Kidney tubule cell (primary cell): ENCODE measurements around the gene EID1.
"Not testable (repeated sequence)": the region's sequence is repeated elsewhere in the genome, so short reads cannot be mapped to it uniquely, and the experiment has no call there.

Experiments used
- DNase-seq: peaks from one replicate; pipeline ENCODE4 v3.0.0-alpha.2; 2018; ENCODE audit warnings: low spot score

EID1 gene

DNA sequence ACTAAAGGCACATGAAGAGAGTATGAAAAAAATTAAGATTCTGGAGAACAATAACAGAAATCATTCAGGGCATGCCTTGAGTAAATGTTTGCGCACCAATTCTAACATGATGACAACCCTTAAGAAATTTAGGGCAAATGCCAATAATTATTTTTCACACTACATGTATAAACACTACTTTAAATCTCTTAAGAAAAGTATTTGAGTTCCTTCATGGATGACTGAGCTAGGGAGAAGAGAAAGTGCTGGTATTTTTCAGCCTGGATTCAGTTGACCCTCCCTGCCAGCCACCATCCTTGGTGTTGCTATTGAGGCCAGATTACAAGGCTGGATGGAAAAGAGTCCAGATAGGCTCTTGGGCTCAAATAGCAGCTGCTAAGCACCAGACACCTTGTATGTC, 8.0 kb upstream of the EID1 start:
- DNase-seq: no peak

DNA sequence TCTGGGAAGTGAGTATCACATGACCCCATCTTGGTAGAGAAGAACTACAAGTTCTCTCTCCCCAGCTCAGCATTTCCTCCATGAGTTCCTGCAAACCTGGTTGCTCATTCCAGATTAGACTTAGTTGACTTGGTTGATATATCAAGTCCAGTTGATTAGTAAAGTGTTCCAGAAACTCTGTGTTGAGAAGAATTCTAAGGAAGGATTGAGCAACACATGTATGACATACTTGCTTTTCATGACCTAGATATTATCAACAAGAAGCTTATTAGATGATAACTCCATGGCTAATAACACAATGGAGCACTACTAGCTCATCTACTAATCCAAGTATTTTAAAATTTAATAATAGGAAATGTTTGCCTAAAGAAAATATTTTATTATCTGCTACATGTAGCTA, 6.4 kb upstream of the EID1 start:
- DNase-seq: no peak

DNA sequence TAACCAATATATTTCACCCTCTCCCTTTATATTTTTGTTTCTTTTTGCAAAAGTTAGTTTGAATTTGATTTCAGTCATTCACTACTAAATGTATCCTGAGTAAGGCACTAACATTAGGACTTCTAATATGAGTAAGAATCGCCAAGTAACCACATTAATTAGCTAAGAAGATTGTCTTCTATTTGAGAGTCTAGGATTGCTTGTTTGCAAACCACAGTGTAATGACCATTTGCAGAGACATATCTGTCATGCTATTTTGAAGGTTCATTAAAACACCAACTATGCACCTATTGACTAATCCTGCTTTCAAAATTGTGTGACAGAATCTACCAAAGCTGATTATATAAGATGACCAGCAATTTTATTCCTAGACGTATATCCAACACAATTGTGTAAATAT, 5.3 kb upstream of the EID1 start:
- DNase-seq: no peak

DNA sequence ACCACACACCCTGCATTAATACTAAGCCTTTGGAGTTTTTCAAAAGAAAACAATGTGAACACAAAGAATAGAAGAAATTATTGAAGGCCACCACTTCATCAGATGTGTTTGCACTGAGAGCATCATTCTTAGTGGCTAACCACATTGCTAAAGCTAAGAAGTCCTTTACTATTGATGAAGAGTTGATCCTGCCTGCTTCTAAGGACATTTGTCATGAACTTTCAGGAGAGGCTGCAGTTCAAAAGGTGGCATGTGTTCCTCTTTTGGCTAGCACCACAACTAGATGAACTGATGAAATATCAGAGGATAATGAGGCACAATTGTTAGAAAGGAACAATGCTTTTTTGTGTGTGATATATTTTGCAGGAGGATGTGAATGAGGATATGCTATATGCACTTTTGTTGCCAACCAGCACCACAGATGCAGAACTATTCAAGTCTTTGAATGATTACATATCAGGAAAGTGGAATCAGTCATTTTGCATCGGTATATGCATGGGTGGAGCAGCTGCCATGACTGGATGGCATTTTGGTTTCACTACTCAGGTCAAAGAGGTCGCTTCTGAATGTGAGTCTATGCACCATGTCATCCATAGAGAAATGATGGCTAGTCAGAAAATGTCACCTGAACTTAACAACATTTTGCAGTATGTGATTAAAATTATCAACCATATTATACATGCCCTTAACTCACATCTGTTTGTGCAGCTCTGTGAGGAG, 2.5 kb upstream of the EID1 start:
- DNase-seq: no peak

DNA sequence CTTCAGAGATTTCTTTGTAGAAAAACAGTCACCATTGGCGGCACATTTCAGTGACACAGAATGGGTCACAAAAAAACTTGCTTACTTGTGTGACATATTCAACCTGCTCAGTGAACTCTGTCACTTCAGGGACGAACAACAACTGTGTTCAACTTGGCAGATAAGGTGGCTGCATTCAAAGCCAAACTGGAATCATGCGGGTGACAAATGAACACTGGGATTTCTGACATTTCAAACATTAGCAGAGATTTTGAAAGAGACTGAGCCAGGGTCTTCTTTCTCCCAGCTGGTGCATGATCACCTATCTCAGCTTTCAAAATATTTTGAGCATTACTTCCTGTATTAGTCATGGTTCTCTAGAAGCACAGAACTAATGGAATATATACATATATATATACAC, 1.9 kb upstream of the EID1 start:
- no peak for DNase-seq

DNA sequence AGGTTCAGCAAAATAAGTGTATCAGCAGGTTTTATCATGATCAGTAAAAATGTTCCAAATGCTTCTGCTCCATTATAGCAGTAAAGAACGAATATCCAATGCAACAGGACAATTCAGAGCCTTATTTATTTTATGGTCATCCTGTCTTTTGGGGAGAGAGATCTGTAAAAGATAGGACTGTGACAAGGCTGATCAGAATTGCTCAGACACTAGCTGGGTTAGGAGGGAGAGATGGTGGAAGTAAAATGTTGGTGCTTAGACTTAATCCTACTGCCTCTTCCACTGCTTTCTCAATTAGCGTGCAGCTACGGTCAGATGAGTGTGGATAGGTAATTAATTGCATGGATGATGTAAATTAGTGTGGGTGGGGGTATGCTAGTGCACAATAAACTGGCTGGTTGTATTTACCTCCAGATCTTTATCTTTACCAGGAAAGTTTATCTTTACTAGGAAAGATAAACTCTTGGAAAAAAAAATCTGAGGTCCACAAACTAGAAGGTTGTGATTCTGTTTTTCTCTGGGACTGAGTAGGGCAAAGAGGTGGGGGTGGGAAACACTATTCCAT, 2.2 kb downstream of the EID1 start:
- no peak for DNase-seq

DNA sequence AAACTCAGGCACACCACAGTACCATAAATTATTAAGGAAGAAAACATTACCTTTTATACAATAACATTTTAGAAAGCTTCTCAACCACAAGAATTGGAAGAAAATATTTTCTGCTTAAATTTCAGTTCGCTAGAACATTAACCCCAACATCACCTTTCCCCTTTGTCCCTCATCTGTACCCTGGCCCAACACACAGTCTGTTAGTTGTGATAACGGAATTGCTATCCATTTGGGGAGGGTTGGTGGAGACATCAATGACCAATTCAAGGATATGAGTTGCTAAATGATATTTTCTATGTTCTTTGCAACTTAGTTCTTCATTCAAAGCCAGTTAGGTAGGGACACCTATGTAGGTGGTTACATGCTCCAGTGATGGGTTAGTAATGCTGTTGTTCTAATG, 5.8 kb downstream of the EID1 start:
- no peak for DNase-seq

DNA sequence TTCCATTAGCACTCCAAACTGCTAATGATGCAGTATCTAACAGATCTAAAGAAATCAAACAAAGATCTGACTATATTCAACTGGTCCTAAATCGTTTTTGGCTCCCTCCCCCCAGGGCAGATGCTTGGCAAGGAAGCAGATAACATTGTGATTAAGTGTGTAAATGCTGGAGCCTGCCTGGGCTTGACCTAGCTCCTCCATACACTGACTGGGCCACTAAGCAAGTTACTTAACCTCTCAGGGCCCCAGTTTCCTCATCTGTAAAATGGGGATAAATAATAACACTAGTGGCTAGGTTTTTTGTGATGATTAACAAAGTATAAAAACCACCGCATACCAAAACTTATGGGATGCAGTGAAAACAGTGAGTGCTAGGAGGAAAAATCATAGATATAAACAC, 9.2 kb downstream of the EID1 start:
- DNase-seq: no peak

DNA sequence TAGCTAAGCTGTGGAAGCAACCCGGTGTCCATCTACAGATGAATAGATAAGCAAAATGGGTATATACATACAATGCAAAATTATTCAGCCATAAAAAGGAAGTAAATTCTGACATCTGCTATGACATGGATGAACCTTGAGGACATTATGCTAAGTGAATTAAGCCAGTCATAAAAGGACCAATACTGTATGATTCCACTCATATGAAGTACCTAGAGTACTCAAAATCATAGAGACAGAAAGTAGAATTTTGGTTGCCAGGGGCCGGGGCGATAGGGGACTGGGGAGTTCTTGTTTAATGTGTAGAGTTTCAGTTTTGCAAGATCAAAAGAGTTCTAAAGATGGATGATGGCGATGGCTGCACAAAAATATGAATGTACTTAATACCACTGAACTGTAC, 10.3 kb downstream of the EID1 start:
- no peak for DNase-seq

DNA sequence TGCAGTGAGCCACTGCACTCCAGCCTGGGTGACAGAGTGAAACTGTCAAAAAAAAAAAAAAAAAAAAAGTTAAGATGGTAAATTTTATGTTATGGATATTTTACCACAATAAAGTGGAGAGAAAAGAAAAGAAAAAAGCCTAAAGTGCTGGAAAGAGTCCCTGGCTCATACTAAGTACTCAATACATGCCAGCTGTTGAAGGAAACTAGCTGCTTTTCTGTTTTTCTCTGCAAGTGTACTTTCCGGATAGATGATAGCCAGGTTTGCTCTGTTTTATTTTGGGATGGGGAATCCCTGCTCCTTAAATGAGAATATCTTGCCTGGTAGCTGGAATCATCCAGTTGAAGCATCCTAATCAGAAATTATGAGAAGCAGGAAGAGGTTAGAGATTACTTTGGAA, 10.9 kb downstream of the EID1 start:
- no peak for DNase-seq

DNA sequence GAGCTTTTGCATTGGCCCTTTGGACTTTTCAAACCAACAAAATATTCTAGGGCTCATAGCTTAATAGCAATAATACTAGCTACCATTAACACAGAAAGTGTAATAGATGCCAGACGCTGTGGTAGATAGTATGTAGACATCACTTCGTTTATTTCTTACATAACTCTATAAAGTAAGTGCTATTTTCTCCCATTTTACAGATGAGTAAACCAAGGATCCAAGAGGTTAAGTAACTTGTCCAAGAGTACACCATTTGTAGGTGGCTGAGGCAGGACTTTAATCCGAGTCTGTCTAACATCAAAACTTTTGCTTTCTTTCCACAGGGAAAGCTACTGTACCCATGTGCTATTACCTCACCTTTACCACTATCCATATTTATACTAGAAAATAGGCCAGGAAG, 12.0 kb downstream of the EID1 start:
- no peak for DNase-seq

DNA sequence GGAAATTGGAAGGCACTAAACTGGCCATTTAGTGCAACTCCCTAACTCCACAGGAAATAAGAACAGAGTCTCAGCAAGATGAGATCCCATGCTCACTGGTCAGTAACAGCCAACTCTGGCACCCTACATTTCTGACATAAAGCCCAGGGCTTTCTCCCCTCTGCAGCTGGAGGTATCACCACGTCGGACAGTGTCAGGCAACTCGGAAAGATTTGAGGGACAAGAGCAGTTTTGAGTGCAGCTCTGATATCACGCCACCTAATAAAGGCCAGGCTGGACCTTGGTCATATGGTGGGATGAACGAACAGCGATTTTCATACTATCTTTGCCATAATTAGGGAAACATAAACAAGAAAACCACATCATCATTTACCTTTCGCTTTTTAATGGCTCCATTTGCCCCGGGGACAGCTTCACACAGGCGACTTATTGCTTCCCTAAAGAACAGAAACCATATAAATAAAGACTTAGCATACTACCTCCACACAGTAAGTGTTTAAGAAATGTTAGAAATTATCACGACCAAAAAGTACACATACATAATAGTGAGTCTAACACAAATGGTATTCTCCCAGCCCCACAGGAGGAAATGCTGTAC, 12.5 kb downstream of the EID1 start:
- no peak for DNase-seq

DNA sequence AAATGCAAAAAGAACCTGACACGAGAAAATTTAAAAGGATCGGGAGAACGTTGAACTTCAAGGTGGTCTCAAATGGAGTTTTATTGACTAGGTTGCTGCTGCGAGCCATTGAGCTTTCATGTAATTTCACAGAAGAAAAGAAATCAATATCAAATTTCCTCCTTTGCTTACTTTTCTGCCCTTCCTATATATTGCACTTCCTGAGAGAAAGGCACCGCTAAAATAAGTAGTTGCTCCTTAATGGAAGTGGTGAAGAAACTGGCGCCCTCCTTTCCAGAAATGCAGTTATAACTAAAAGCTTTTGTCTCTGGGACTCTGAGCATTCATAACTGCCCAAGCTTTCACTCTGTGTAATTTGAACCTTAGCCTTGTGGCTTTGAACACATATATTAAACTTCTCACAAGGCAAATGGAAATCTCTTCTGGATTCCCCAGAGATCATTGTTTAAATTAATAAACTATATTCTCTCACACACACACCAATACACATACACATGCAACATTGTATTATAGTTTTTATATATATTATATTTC, 13.4 kb downstream of the EID1 start:
- no peak for DNase-seq

DNA sequence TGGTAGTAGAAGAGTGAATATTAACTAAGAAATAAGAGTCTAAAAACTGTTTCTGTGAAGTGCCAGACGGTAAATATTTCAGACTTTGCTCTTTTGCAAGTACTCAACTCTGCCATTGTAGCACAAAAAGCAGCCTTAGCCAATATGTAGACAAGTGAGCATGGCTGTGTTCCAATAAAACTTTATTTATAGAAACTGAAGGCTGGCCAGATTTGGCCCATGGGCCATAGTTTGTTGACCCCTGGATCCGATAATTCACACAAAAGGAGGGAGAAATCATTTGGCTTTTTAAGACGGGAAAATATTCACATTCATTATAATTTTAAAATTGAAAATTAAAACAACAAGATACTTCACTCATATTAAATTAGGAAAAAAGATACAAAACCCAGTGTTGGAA, 15.4 kb downstream of the EID1 start:
- DNase-seq: no peak

DNA sequence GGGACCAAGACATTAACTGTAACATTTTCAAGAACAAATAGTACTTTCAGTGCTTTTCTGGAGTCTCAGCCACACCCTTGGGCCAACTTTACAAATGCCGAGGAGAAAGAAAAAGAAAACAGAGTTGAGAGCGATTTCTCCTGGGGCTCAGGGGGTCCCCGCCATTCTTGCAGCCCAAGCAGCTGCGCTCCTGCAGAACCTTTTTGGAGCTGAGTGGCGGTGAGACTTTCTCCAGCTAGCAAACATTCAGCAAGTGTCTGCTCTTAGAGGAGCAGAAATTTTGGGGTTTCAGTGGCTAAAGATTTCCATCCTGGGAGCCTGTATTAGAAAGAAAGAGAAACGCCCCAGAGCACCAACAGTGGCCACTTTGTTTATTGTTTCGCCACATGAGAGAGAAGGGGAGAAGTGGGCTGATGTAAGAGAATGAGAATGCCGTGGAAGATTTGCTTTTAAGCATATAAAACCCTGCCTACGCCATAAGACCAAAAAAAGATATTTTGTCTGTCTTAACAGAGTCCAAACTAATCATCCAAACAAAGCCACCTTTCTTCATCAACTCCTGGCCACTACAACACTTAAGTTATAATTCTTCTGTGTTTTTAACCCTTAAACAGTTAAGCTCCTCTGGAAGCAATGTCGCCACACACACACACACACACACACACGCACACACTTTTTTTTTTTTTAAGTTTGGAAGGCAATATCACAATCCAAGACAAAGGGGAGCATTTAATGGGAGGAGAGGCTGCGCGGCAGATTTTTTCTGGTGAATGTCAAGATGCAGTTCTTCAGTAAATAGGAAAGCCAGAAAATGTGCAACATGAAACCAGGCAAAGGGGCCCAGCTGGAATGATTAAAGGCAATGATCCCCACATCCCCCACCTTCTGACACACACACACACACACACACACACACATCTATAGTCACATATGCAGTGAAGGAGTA, 19.2 kb downstream of the EID1 start:
- DNase-seq: peak; percentile 19

DNA sequence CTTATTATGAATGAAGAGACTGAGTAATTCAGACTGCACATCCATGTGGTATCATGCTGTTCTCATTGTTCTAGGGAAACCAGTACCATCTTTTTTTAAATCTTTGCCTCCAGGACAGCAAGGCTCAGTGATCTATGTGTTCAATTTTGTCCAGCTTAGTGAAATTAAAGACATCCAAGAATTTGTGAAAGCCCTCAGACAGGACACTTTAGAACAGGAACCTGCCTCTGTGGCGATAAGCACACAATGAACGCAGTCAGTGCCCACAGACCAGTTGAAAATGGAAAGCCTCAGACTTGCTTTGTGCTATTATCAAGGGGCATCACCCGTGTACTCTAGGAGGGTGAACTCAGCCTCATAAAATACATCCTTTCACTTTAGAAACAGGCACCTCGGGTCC, 20.1 kb downstream of the EID1 start:
- no peak for DNase-seq

DNA sequence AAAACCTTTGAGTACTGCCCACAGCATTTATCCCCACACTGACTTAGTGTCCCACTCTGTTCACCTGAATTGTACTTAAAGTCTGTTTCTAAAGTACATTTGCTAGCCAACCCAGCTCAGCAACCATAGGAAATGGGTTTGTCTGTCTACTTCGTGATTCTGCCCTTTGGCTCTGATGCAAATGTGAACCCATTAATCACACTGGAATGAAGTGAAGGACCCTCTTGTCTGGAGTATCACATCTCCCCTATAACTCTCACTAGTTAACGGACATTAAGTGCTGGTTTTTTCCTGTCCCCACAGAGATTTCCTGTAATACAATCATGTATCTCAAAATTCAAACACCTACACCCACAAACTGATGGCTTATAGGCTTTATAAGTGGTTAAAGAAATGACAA, 20.5 kb downstream of the EID1 start:
- DNase-seq: no peak

DNA sequence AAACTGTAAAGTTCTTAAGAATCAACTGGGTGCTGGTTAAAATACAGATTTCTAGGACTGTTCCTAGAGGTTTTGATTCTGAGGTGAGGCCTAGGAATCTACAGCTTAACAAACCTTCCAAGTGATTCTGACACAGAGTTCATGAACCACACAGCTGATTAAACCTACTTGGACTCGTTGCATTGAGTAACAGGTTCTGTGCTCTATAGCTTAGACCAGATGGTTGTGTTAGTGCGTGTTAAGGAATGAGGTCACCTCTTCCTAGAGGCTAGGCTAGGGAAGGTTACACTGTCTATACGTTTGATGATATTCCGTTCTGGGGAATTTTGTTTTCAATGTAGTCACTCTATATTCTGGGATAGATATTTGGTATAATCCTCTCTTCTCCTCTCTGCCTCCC, 21.9 kb downstream of the EID1 start:
- no peak for DNase-seq

DNA sequence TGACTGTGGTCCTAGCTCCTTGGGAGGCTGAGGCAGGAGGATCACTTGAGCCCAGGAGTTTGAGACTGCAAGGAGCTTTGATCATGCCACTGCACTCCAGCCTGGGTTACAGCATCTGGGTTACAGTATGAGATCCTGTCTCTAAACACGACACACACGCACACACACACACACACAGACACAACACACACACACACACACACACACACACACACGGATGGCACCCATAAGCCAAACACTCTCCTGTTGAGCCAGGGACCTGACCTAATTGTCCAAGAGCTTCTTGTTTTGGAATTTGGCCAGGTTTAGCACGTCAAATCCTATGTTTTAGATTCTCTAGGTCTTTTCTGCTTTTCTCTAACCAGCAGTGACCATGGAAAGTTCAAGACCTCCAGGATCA, 26.8 kb downstream of the EID1 start:
- DNase-seq: no peak

DNA sequence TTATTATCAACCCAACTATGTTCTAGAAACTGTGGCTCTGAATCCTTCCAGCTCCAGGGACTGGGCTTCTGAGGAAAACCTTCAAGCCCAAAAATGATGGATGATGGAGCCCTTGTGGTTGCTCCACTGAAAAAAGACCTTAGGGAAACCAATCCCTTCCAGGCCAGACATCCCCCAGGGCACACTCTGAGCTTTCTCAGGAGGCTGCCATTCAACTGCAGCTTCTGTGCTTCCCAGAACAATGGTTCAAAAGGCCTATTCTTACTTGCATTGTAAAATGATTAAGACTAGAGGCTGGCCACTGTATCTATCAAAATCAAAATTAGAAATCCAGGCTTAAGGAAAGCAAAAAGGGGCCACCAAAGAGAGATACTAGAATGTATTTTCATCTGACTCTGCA, 27.3 kb downstream of the EID1 start:
- DNase-seq: no peak

DNA sequence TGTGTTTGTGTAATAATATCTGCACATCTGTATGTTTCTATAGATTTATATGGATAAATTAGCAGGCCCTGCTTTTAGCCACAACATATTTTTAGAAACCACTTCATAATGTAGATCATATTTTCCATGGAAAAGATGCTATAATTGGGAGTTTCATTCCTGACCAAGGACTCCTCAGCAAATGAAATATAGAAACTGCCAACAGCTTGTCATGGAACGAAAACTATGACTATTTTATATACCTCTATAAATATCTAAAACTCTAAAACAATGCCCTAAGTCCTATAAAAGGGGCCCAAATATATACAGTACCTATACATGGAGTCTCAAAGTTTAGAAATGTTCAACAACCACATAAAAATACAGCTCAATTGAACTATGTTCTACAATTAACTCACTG, 27.9 kb downstream of the EID1 start:
- no peak for DNase-seq

DNA sequence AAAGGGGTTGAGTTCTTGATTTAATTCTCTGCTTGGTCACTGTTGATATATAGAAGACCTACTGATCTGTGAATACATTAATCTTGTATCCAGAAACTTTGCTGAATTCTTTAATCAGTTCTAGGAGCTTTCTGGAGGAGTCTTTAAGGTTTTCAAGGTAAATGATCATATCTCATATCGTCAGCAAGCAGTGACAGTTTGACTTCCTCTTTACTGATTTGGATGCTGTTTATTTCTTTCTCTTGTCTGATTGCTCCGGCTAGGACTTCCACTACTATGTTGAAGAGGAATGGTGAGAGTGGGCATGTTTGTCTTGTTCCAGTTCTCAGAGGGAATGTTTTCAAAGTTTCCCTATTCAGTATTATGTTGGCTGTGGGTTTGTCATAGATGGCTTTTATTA, 31.4 kb downstream of the EID1 start:
- DNase-seq: not testable (repeated sequence)

DNA sequence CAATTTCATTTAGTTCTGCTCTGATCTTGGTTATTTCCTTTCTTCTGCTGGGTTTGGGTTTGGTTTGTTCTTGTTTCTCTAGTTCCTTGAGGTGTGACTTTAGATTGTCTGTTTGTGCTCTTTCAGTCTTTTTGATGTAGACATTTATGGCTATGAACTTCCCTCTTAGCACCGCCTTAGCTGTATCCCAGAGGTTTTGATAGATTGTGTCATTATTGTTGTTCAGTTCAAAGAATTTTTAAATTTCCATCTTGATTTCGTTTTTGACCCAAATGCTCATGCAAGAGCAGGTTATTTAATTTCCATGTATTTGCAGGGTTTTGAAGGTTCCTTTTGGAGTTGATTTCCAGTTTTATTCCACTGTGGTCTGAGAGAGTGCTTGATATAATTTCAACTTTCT, 32.6 kb downstream of the EID1 start:
- not testable (repeated sequence) for DNase-seq
